GM23338 (cell line): ENCODE measurements around the gene TPH2. TPM values are rescaled to one million over a fixed set of nuclear protein-coding genes. Genes with fewer than 3 reads are reported as not detected.

Experiments used
- ATAC-seq: fragments of 200-7000 bp; cut with Tn5 transposase; 3 replicates; pipeline ENCODE4 v1.9.1; 2020
- DNase-seq: peaks from one replicate; pipeline ENCODE4 v3.0.0-alpha.2; 2015; ENCODE audit warnings: low spot score
- H2AFZ ChIP-seq: fragments of 200-600 bp; sonication (generic); 2 replicates; pipeline ENCODE4 v1.8.0; 2016; ENCODE audit warnings: antibody characterized with exemption, mild to moderate bottlenecking, moderate library complexity
- H3F3A ChIP-seq: fragments of 200-600 bp; sonication (generic); replicated peaks from 2 replicates; pipeline ENCODE4 v1.8.0; 2017; ENCODE audit warnings: antibody characterized with exemption, mixed run types, low read depth
- H3K27ac ChIP-seq: fragments of 200-600 bp; sonication (generic); 2 replicates; pipeline ENCODE4 v1.6.1; 2016; ENCODE audit warnings: low read depth
- H3K27me3 ChIP-seq: fragments of 200-600 bp; sonication (generic); 2 replicates; pipeline ENCODE4 v1.8.0; 2016; ENCODE audit warnings: mild to moderate bottlenecking, mixed run types, moderate library complexity; ENCODE audit not compliant: insufficient read depth
- H3K36me3 ChIP-seq: fragments of 200-600 bp; sonication (generic); 2 replicates; pipeline ENCODE4 v1.8.0; 2016; ENCODE audit warnings: mild to moderate bottlenecking; ENCODE audit not compliant: insufficient read depth
- H3K4me1 ChIP-seq: fragments of 200-600 bp; sonication (generic); 2 replicates; pipeline ENCODE4 v1.8.0; 2016; ENCODE audit warnings: mild to moderate bottlenecking, moderate library complexity; ENCODE audit not compliant: insufficient read depth
- H3K4me2 ChIP-seq: fragments of 200-600 bp; sonication (generic); 2 replicates; pipeline ENCODE4 v1.7.1; 2017; ENCODE audit warnings: mixed run types
- H3K4me3 ChIP-seq: fragments of 200-600 bp; sonication (generic); 2 replicates; pipeline ENCODE4 v1.6.1; 2016; ENCODE audit warnings: mixed run types
- H3K79me2 ChIP-seq: fragments of 200-600 bp; sonication (generic); replicated peaks from 2 replicates; pipeline ENCODE4 v1.8.0; 2017; ENCODE audit warnings: mild to moderate bottlenecking; ENCODE audit not compliant: insufficient read depth
- H3K9me2 ChIP-seq: fragments of 200-600 bp; sonication (generic); 2 replicates; pipeline ENCODE4 v1.8.0; 2017; ENCODE audit not compliant: insufficient read depth
- H4K20me1 ChIP-seq: fragments of 200-600 bp; sonication (generic); replicated peaks from 2 replicates; pipeline ENCODE4 v1.8.0; 2017; ENCODE audit warnings: mild to moderate bottlenecking; ENCODE audit not compliant: insufficient read depth
- H3K27ac Mint-ChIP-seq: 2 replicates; pipeline ENCODE4 v1.8.0; 2020; ENCODE audit warnings: inconsistent platforms, mild to moderate bottlenecking, moderate library complexity, mixed read lengths
- H3K27me3 Mint-ChIP-seq: 3 replicates; pipeline ENCODE4 v1.8.0; 2022; ENCODE audit warnings: low read depth, mild to moderate bottlenecking, moderate library complexity, mixed read lengths, inconsistent platforms; ENCODE audit not compliant: insufficient read depth, poor library complexity
- H3K36me3 Mint-ChIP-seq: 3 replicates; pipeline ENCODE4 v1.8.0; 2021; ENCODE audit warnings: low read depth, mild to moderate bottlenecking, inconsistent platforms, moderate library complexity, mixed read lengths
- H3K4me1 Mint-ChIP-seq: 3 replicates; pipeline ENCODE4 v1.8.0; 2020; ENCODE audit warnings: mild to moderate bottlenecking, inconsistent platforms, mixed read lengths
- H3K4me3 Mint-ChIP-seq: 3 replicates; pipeline ENCODE4 v1.8.0; 2021; ENCODE audit warnings: moderate library complexity, mild to moderate bottlenecking, inconsistent platforms, mixed read lengths
- H3K9me3 Mint-ChIP-seq: 3 replicates; pipeline ENCODE4 v1.8.0; 2020; ENCODE audit warnings: moderate library complexity, mild to moderate bottlenecking, inconsistent platforms, mixed read lengths
- CREB1 ChIP-seq: fragments of 250-450 bp; sonication (Bioruptor Pico); IDR thresholded peaks from 2 replicates; pipeline ENCODE4 v1.5.0; 2020; ENCODE audit warnings: low read depth, mild to moderate bottlenecking, moderate library complexity
- ETS1 ChIP-seq: IDR thresholded peaks from 2 replicates; pipeline ENCODE4 v1.6.1; 2016; ENCODE audit warnings: antibody characterized with exemption
- EZH2 ChIP-seq: fragments of 200-600 bp; sonication (generic); IDR thresholded peaks from one replicate; pipeline ENCODE4 v1.8.0; 2017; ENCODE audit warnings: antibody characterized with exemption, mild to moderate bottlenecking, low read depth; ENCODE audit not compliant: unreplicated experiment
- EZH2phosphoT487 ChIP-seq: fragments of 200-600 bp; sonication (generic); IDR thresholded peaks from one replicate; pipeline ENCODE4 v1.8.1; 2018; ENCODE audit warnings: antibody characterized with exemption; ENCODE audit not compliant: unreplicated experiment
- JUNB ChIP-seq: IDR thresholded peaks from one replicate; pipeline ENCODE4 v1.6.1; 2016; ENCODE audit warnings: antibody characterized with exemption; ENCODE audit not compliant: unreplicated experiment
- NANOG ChIP-seq: IDR thresholded peaks from 2 replicates; pipeline ENCODE4 v1.6.1; 2016; ENCODE audit warnings: antibody characterized with exemption, borderline replicate concordance
- POLR2AphosphoS5 ChIP-seq: IDR thresholded peaks from 2 replicates; pipeline ENCODE4 v1.6.1; 2016; ENCODE audit warnings: antibody characterized with exemption, low read depth
- REST ChIP-seq: IDR thresholded peaks from one replicate; pipeline ENCODE4 v1.6.1; 2018; ENCODE audit warnings: antibody characterized with exemption; ENCODE audit not compliant: unreplicated experiment
- STAT1 ChIP-seq: IDR thresholded peaks from one replicate; pipeline ENCODE4 v1.6.1; 2016; ENCODE audit warnings: antibody characterized with exemption; ENCODE audit not compliant: unreplicated experiment
- ZNF114 ChIP-seq: fragments of 250-450 bp; sonication (Bioruptor Pico); IDR thresholded peaks from 2 replicates; pipeline ENCODE4 v1.5.0; 2020; ENCODE audit warnings: mild to moderate bottlenecking, moderate library complexity
- ZNF331 ChIP-seq: fragments of 250-450 bp; sonication (Bioruptor Pico); IDR thresholded peaks from 2 replicates; pipeline ENCODE4 v1.5.0; 2020; ENCODE audit warnings: low read depth, mild to moderate bottlenecking, moderate library complexity
- ZNF462 ChIP-seq: fragments of 250-450 bp; sonication (Bioruptor Pico); IDR thresholded peaks from 2 replicates; pipeline ENCODE4 v1.5.0; 2020; ENCODE audit warnings: mild to moderate bottlenecking, moderate library complexity
- polyA plus RNA-seq: library from polyadenylated mRNA; unstranded; fragments of >200 nt; fragmentation: Nextera tagmentation; extraction: Ambion mirVana; gene quantifications from 2 replicates; pipeline ENCODE4 v1.2.1, GENCODE V29; 2016
- total RNA-seq: library from RNA; depleted of rRNA; stranded (reverse); fragments of >200 nt; shearing (Covaris generic); gene quantifications from 2 replicates; pipeline ENCODE4 v1.2.3, GENCODE V29; 2014

The TPH2 gene
- total and polyA plus RNA-seq, 2 experiments from 2014 or later = 0.94 to 1.4 TPM

GRCh38 chr12:71954083-71954778 is 15.6 kb downstream of the TPH2 start (continued):
- TF ChIP-seq ZNF462 (CRISPR knock-in tag) (no peak), CREB1 (no peak), STAT1 (no peak), ZNF114 (no peak), ZNF331 (CRISPR knock-in tag) (no peak), NANOG (no peak), EZH2 (no peak), POLR2AphosphoS5 (no peak)

GRCh38 chr12:71954861-71955260 is 16.2 kb downstream of the TPH2 start:
- peaks cover 4% of the 10 kb centered on the region for H3K27me3 Mint-ChIP-seq
- peaks cover 62% of the 10 kb centered on the region for H3K4me1 Mint-ChIP-seq
- Histone ChIP-seq H3K4me3 (no peak overlapping the region), H3K4me1 (peaks cover 40% of the 10 kb centered on the region), H3K27ac (no peak overlapping the region), H3K4me2 (no peak overlapping the region), H3K27me3 (no peaks in the 10 kb centered on the region), H3K79me2 (no peaks in the 10 kb centered on the region), H4K20me1 (no peaks in the 10 kb centered on the region), H3K36me3 (no peaks in the 10 kb centered on the region), H2AFZ (no peak overlapping the region), H3F3A (no peaks in the 10 kb centered on the region), H3K9me2 (no peaks in the 10 kb centered on the region; the same call in 1 of the 2 replicates)
- ATAC-seq (no peak), DNase-seq (no peak)
- TF ChIP-seq ZNF114 (no peak), EZH2phosphoT487 (no peak), CREB1 (no peak), ETS1 (no peak), JUNB (no peak), REST (no peak)
- H3K27ac Mint-ChIP-seq = no peak overlapping the region
- no peaks in the 10 kb centered on the region for H3K36me3 Mint-ChIP-seq
- no peak overlapping the region for H3K4me3 Mint-ChIP-seq
- H3K9me3 Mint-ChIP-seq = no peaks in the 10 kb centered on the region
